Vagina (tissue), 2 donors: ENCODE results near the gene FAM161B. TPM values are rescaled to one million over a fixed set of nuclear protein-coding genes. Genes with fewer than 3 reads are reported as not detected.

Experiments used
- DNase-seq, 2 donors: peaks; one replicate each; pipeline ENCODE4 v3.0.0-alpha.2; 2017; ENCODE audit errors: extremely low spot score in 2 of 2
- H3K27ac ChIP-seq: fragments of 200-600 bp; sonication (generic); one replicate; pipeline ENCODE4 v1.5.1; 2019
- H3K27me3 ChIP-seq: fragments of 200-600 bp; sonication (generic); one replicate; pipeline ENCODE4 v1.5.1; 2019
- H3K36me3 ChIP-seq, 2 donors: fragments of 200-600 bp; sonication (generic); one replicate each; pipeline ENCODE4 v1.5.1; 2017 to 2019
- H3K4me1 ChIP-seq: fragments of 200-600 bp; sonication (generic); one replicate; pipeline ENCODE4 v1.5.1; 2019
- H3K4me3 ChIP-seq, 2 donors: fragments of 200-600 bp; sonication (generic); 1 replicate in 1 of 2; 2 replicates in 1 of 2; pipeline ENCODE4 v1.5.1; 2016 to 2019
- H3K9me3 ChIP-seq: fragments of 200-600 bp; sonication (generic); one replicate; pipeline ENCODE4 v1.5.1; 2019
- CTCF ChIP-seq, 3 experiments: fragments of 450-650 bp in 2 of 3; fragments of 200-600 bp in 1 of 3; sonication (generic) in 1 of 3; IDR thresholded peaks; one replicate each; pipeline ENCODE4 v1.5.1; 2017 to 2019; ENCODE audit warnings: antibody characterized with exemption in 3 of 3, mild to moderate bottlenecking in 2 of 3, moderate library complexity in 2 of 3
- POLR2A ChIP-seq, 2 donors: fragments of 450-650 bp; IDR thresholded peaks; one replicate each; pipeline ENCODE4 v1.6.1; 2017; ENCODE audit warnings: antibody characterized with exemption in 2 of 2, mild to moderate bottlenecking in 2 of 2, moderate library complexity in 2 of 2
- POLR2AphosphoS5 ChIP-seq, 2 donors: sonication (generic); formaldehyde crosslinking; IDR thresholded peaks; one replicate each; pipeline ENCODE4 v1.9.0; 2017; ENCODE audit warnings: antibody characterized with exemption in 2 of 2, mild to moderate bottlenecking in 2 of 2, low read depth in 1 of 2; ENCODE audit not compliant: insufficient read depth in 1 of 2
- intact Hi-C: fragments of 100-400 bp; cut with DNase I; formaldehyde crosslinking; loops from one replicate; pipeline ENCODE4 v1.15.1; 2023
- total RNA-seq: library from RNA; depleted of rRNA; stranded (reverse); fragments of >200 nt; gene quantifications from one replicate; pipeline ENCODE4 v1.2.3, GENCODE V29; 2016

The FAM161B gene
- total RNA-seq, 1 donor from 2014 or later: 5.2 TPM

- peaks cover 0 to 71% of the 10 kb centered on the region in 2 donors for H3K36me3 ChIP-seq
- intact Hi-C loops: no loop called here
- no peaks in the 10 kb centered on the region for H3K4me1 ChIP-seq
- no peak overlapping the region for H3K4me3 ChIP-seq
- no peak for DNase-seq
- H3K27me3 ChIP-seq: no peaks in the 10 kb centered on the region
- H3K27ac ChIP-seq: no peak overlapping the region
- no peaks in the 10 kb centered on the region for H3K9me3 ChIP-seq
- TF ChIP-seq POLR2A (IDR thresholded peaks at IDR 0.05) (no peak), POLR2AphosphoS5 (IDR thresholded peaks at IDR 0.05; ENCODE audit: insufficient read depth in 1 of 2, low read depth in 1 of 2) (no peak), CTCF (IDR thresholded peaks at IDR 0.05) (no peak)
Observed at GRCh38 chr14:73961192-73961591, 11.3 kb upstream of the FAM161B start.

- TF ChIP-seq POLR2A (IDR thresholded peaks at IDR 0.05): no peak
- TF ChIP-seq CTCF (IDR thresholded peaks at IDR 0.05): no peak
- no peak for TF ChIP-seq POLR2AphosphoS5 (IDR thresholded peaks at IDR 0.05; ENCODE audit: insufficient read depth in 1 of 2, low read depth in 1 of 2)
- no peaks in the 10 kb centered on the region for H3K4me1 ChIP-seq
- H3K27me3 ChIP-seq: no peaks in the 10 kb centered on the region
- no peak overlapping the region for H3K27ac ChIP-seq
- intact Hi-C loops: no loop called here
- H3K36me3 ChIP-seq: peaks cover 0 to 87% of the 10 kb centered on the region in 2 donors
- DNase-seq: no peak
- H3K4me3 ChIP-seq: no peak overlapping the region
- no peaks in the 10 kb centered on the region for H3K9me3 ChIP-seq
Observed at GRCh38 chr14:73958591-73958990, 8.7 kb upstream of the FAM161B start.

GRCh38 chr14:73955674-73956073 is 5.8 kb upstream of the FAM161B start:
- no peaks in the 10 kb centered on the region for H3K27me3 ChIP-seq
- no peak for TF ChIP-seq POLR2A (IDR thresholded peaks at IDR 0.05)
- TF ChIP-seq CTCF (IDR thresholded peaks at IDR 0.05): no peak
- TF ChIP-seq POLR2AphosphoS5 (IDR thresholded peaks at IDR 0.05; ENCODE audit: insufficient read depth in 1 of 2, low read depth in 1 of 2): no peak
- no peak for DNase-seq
- no peaks in the 10 kb centered on the region for H3K9me3 ChIP-seq
- peaks cover 0 to 67% of the 10 kb centered on the region in 2 donors for H3K36me3 ChIP-seq
- no peak overlapping the region for H3K27ac ChIP-seq
- no peak overlapping the region for H3K4me3 ChIP-seq
- peaks cover 6% of the 10 kb centered on the region for H3K4me1 ChIP-seq
- intact Hi-C loops: no loop called here

- Histone ChIP-seq H3K27ac (no peak overlapping the region), H3K9me3 (no peaks in the 10 kb centered on the region), H3K36me3 (peaks cover 0 to 48% of the 10 kb centered on the region in 2 donors), H3K27me3 (no peaks in the 10 kb centered on the region), H3K4me3 (no peak overlapping the region), H3K4me1 (peaks cover 13% of the 10 kb centered on the region)
- no peak for TF ChIP-seq POLR2AphosphoS5 (IDR thresholded peaks at IDR 0.05; ENCODE audit: insufficient read depth in 1 of 2, low read depth in 1 of 2)
- TF ChIP-seq CTCF (IDR thresholded peaks at IDR 0.05): no peak
- no peak for TF ChIP-seq POLR2A (IDR thresholded peaks at IDR 0.05)
- DNase-seq: no peak
- intact Hi-C loops: no loop called here
Observed at GRCh38 chr14:73953731-73954130, 3.8 kb upstream of the FAM161B start.

DNA sequence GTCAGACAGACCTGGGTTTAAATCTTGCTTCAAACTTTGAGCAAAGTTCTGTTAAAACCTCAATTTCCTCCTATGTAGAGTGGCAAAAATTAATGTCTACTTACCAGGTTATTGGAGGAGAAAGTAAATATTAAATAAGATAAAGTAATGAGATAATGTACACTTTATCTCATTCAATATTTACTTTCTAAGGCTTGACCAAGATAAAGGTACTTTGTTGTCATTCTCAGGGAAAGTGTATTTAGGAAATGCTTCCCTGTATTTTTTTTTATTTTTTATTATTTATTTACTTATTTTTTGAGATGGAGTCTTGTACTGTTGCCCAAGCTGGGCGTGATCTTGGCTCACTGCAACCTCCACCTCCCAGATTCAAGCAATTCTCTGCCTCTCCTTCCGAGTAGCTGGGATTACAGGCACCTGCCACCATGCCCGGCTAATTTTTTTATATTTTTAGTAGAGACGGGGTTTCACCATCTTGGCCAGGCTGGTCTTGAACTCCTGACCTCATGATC is 4.7 kb downstream of the FAM161B start:
- intact Hi-C loops: no loop called here
- no peak overlapping the region for H3K27ac ChIP-seq
- H3K36me3 ChIP-seq: peaks cover 0 to 19% of the 10 kb centered on the region in 2 donors
- no peak overlapping the region for H3K4me3 ChIP-seq
- peaks cover 19% of the 10 kb centered on the region for H3K4me1 ChIP-seq
- TF ChIP-seq CTCF (IDR thresholded peaks at IDR 0.05) (no peak), POLR2A (IDR thresholded peaks at IDR 0.05) (no peak), POLR2AphosphoS5 (IDR thresholded peaks at IDR 0.05; ENCODE audit: insufficient read depth in 1 of 2, low read depth in 1 of 2) (no peak)
- no peaks in the 10 kb centered on the region for H3K9me3 ChIP-seq
- DNase-seq: no peak
- no peaks in the 10 kb centered on the region for H3K27me3 ChIP-seq
